ENCODE results near the gene FN1.

The FN1 gene

DNA sequence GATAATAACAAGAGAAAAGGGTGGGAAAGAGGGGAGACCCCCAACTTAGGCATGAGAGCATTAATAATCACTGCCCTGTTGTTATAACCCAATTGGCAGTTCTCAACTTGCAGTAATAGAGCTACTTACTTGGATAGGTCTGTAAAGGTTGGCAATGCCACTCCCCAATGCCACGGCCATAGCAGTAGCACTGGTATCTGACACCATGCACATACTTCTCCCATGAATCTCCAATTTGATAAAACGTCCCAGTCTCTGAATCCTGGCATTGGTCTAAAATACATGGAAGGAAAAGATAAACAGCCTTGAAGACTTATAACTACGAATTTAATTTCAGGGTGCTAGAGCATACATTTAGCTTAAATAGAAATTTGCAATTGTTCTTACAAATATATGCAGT is 16.8 kb downstream of the FN1 start:
- DNase-seq, result no peak
- Histone ChIP-seq H3K9ac (ENCODE audit: low read length) (no peak overlapping the region), H3K9me2 (replicated peaks; ENCODE audit: insufficient read depth, low read length) (no peaks in the 10 kb centered on the region), H3K9me3 (replicated peaks; ENCODE audit: insufficient read depth, low read length) (no peaks in the 10 kb centered on the region), H3K4me3 (ENCODE audit: low read length) (no peak overlapping the region), H3K27me3 (replicated peaks; ENCODE audit: insufficient read depth, low read length) (no peaks in the 10 kb centered on the region), H2AFZ (ENCODE audit: low read length) (no peak overlapping the region), H3K27ac (ENCODE audit: low read length) (no peak overlapping the region), H3K4me2 (ENCODE audit: low read depth, low read length) (no peak overlapping the region), H3F3A (ENCODE audit: insufficient read depth, low read length) (no peaks in the 10 kb centered on the region), H3K79me2 (ENCODE audit: low read length) (no peaks in the 10 kb centered on the region), H3K4me1 (ENCODE audit: low read length) (no peaks in the 10 kb centered on the region), H3K36me3 (replicated peaks; ENCODE audit: insufficient read depth, low read length) (no peaks in the 10 kb centered on the region), H4K20me1 (ENCODE audit: insufficient read depth, low read length) (no peaks in the 10 kb centered on the region)
- TF ChIP-seq EZH2 (optimal IDR thresholded peaks at IDR 0.05; ENCODE audit: low read depth, low read length) (no peak), CTCF (IDR thresholded peaks at IDR 0.05; ENCODE audit: low read length) (no peak), EZH2phosphoT487 (IDR thresholded peaks at IDR 0.05; ENCODE audit: low read length) (no peak)

DNA sequence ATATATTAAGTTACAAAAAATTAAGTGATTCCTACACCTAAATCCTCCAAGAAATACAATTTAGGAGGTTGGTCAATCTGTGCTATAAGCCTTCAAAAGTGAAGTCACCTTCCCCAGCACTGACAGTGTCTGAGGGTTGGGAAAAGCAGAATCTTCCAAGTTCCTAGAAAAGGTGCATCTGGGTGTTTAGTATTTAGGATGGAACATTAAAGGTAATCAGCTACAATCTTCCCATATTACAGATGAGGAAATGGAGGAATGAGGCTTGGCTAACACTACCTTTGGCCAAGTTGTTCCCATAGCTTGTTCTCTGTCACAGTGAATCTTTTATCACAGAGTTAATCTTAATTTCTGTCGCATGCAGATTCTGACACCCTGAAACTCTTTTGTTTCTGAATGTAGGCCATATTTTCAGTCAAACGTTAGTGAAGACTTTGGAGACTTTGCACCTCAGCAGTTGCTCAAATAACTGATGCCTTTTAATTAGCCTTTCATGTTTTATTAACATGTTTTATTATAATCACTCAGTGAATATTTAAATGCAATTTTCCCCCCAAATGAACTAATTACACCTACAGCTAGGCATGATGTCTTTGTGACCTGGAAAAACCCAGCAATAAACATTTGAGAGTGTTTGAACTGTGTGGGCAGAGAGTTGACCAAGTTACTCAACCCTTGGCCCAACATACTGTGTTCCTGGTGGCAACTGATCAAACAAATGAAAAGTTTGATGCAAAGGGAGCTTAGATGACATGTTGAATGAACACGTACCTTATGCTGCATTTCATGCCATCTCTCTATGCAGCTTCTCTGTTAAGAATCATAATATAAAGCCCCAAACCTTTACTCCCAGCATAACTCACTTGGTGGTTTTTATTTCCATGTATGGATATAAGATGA is 17.6 kb downstream of the FN1 start:
- no peak overlapping the region for H3K9ac ChIP-seq (ENCODE audit: low read length)
- H3K4me2 ChIP-seq (ENCODE audit: low read depth, low read length), result no peak overlapping the region
- H3K27ac ChIP-seq (ENCODE audit: low read length), result no peak overlapping the region
- no peaks in the 10 kb centered on the region for H3K27me3 ChIP-seq (replicated peaks; ENCODE audit: insufficient read depth, low read length)
- no peaks in the 10 kb centered on the region for H3K9me2 ChIP-seq (replicated peaks; ENCODE audit: insufficient read depth, low read length)
- H3K36me3 ChIP-seq (replicated peaks; ENCODE audit: insufficient read depth, low read length), result no peaks in the 10 kb centered on the region
- no peaks in the 10 kb centered on the region for H3K79me2 ChIP-seq (ENCODE audit: low read length)
- H3K4me3 ChIP-seq (ENCODE audit: low read length), result no peak overlapping the region
- DNase-seq, result no peak
- TF ChIP-seq EZH2phosphoT487 (IDR thresholded peaks at IDR 0.05; ENCODE audit: low read length), result no peak
- H3K4me1 ChIP-seq (ENCODE audit: low read length), result no peaks in the 10 kb centered on the region
- H3K9me3 ChIP-seq (replicated peaks; ENCODE audit: insufficient read depth, low read length), result no peaks in the 10 kb centered on the region
- H3F3A ChIP-seq (ENCODE audit: insufficient read depth, low read length), result no peaks in the 10 kb centered on the region
- no peak overlapping the region for H2AFZ ChIP-seq (ENCODE audit: low read length)
- no peaks in the 10 kb centered on the region for H4K20me1 ChIP-seq (ENCODE audit: insufficient read depth, low read length)

DNA sequence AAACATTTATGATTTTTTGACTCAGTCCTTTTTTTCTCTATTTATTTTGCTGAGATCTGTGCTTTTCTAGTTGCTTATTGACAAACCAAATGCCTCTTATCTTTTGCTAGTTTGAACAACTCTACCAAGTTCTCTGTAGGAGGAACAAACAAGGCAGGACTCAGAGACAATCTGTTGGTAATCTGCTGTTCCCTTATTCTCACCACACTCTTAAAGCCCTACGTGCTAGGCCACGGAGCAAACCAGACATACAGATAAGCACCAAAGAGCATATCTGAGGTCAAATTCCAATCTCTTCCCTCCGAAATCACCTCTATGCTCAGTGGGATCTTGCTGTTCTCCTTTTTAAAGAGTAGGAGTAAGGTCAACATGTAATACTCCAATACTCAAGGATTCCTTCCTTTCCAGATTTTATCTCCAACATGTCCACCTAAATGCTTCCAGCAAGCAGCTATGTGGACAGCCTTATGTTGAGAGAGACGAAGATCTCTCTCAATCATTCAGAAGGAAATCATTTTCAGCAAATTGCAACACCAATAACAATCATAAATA is 18.4 kb downstream of the FN1 start:
- H3K27me3 ChIP-seq (replicated peaks; ENCODE audit: insufficient read depth, low read length), result no peaks in the 10 kb centered on the region
- H3K36me3 ChIP-seq (replicated peaks; ENCODE audit: insufficient read depth, low read length), result no peaks in the 10 kb centered on the region
- no peaks in the 10 kb centered on the region for H3K79me2 ChIP-seq (ENCODE audit: low read length)
- no peaks in the 10 kb centered on the region for H3K4me1 ChIP-seq (ENCODE audit: low read length)
- H3K9ac ChIP-seq (ENCODE audit: low read length), result no peak overlapping the region
- no peaks in the 10 kb centered on the region for H4K20me1 ChIP-seq (ENCODE audit: insufficient read depth, low read length)
- H3K4me2 ChIP-seq (ENCODE audit: low read depth, low read length), result no peak overlapping the region
- no peak for TF ChIP-seq EZH2 (optimal IDR thresholded peaks at IDR 0.05; ENCODE audit: low read depth, low read length)
- no peak for TF ChIP-seq EZH2phosphoT487 (IDR thresholded peaks at IDR 0.05; ENCODE audit: low read length)
- H3K4me3 ChIP-seq (ENCODE audit: low read length), result no peak overlapping the region
- H3K9me3 ChIP-seq (replicated peaks; ENCODE audit: insufficient read depth, low read length), result no peaks in the 10 kb centered on the region
- no peak overlapping the region for H2AFZ ChIP-seq (ENCODE audit: low read length)
- H3K27ac ChIP-seq (ENCODE audit: low read length), result no peak overlapping the region
- H3K9me2 ChIP-seq (replicated peaks; ENCODE audit: insufficient read depth, low read length), result no peaks in the 10 kb centered on the region
- no peaks in the 10 kb centered on the region for H3F3A ChIP-seq (ENCODE audit: insufficient read depth, low read length)
- no peak for DNase-seq

DNA sequence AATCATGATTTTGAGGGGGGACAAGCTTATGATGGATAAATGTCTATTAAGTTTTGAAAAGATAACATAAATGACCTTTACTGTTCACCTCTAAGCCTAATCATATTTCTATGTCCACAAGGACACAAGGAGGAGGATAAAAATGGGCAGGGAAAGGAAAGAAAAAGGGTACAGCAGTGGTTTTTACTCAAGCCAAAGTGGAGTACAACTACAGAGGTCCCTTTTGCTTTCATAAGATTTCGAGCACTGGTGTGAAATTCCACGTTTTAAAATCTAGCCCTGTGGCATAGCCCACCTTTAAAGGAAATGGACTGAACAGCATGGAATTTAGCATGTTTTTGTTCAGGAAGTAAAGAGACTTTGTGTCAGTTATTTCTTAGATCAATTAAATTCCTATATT is 19.2 kb downstream of the FN1 start:
- Histone ChIP-seq H3K9ac (ENCODE audit: low read length) (no peak overlapping the region), H3F3A (ENCODE audit: insufficient read depth, low read length) (no peaks in the 10 kb centered on the region), H3K27ac (ENCODE audit: low read length) (no peak overlapping the region)

More for the DNA sequence above, 19.2 kb downstream of the FN1 start:
- no peak for TF ChIP-seq EZH2 (optimal IDR thresholded peaks at IDR 0.05; ENCODE audit: low read depth, low read length)
- no peak for TF ChIP-seq CTCF (IDR thresholded peaks at IDR 0.05; ENCODE audit: low read length)
- no peak for TF ChIP-seq EZH2phosphoT487 (IDR thresholded peaks at IDR 0.05; ENCODE audit: low read length)
- no peaks in the 10 kb centered on the region for H3K79me2 ChIP-seq (ENCODE audit: low read length)
- no peaks in the 10 kb centered on the region for H3K9me2 ChIP-seq (replicated peaks; ENCODE audit: insufficient read depth, low read length)
- no peak overlapping the region for H3K4me3 ChIP-seq (ENCODE audit: low read length)
- no peak overlapping the region for H2AFZ ChIP-seq (ENCODE audit: low read length)
- H3K4me1 ChIP-seq (ENCODE audit: low read length), result no peaks in the 10 kb centered on the region
- no peaks in the 10 kb centered on the region for H3K9me3 ChIP-seq (replicated peaks; ENCODE audit: insufficient read depth, low read length)
- H3K36me3 ChIP-seq (replicated peaks; ENCODE audit: insufficient read depth, low read length), result no peaks in the 10 kb centered on the region
- no peaks in the 10 kb centered on the region for H4K20me1 ChIP-seq (ENCODE audit: insufficient read depth, low read length)
- DNase-seq, result no peak
- H3K27me3 ChIP-seq (replicated peaks; ENCODE audit: insufficient read depth, low read length), result no peaks in the 10 kb centered on the region
- H3K4me2 ChIP-seq (ENCODE audit: low read depth, low read length), result no peak overlapping the region
